GM21619 (cell line): Measurements from ENCODE around the gene AKR1B1.

ENCODE experiments used
- ATAC-seq: cut with Tn5 transposase; IDR thresholded peaks from one replicate; pipeline ENCODE4 v1.9.1; 2021; ENCODE audit not compliant: unreplicated experiment

The AKR1B1 gene

GRCh38 chr7:134420424-134421125 lies 38.3 kb downstream of the AKR1B1 start:
- ATAC-seq: no peak

- ATAC-seq: no peak
Observed at GRCh38 chr7:134419875-134420274, 39.0 kb downstream of the AKR1B1 start.

DNA sequence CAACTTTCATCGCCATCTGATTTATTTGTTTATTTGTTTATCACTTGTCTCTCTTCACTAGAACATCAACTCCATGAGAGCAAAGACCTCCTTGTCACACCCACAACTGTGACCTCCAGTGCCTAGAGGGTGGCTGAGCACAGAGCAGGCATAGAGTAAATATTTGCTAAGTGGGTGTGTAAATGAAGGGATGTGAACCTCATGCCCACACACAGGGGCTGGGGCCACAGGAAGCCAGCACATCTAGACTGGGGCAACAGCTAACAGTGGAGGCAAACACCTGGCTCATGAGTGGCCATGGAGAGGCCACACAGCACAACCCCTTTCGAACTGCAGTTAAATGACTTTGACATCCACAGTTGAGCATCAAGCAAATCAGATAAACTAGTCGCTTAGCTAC lies 39.8 kb downstream of the AKR1B1 start:
- ATAC-seq: no peak

DNA sequence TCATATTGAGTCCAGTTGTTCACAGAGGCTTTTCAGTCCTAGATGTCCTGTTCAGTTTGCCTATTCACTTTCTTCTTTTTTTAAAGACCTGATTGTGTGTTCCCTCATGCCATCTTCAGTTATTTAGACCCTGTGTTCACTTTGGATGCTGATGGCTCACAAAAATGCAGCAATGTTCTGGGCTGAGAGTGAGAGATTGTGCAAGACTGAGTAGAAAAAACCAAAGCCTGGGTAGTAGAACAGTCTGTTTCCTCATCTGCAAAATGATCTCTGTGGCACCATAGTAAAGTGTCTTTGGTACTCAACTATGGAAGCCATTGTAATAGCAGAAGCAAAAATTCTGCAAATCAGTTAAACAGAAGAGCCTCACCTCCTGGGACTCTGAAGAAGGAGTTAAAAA lies 43.2 kb downstream of the AKR1B1 start:
- no peak for ATAC-seq

DNA sequence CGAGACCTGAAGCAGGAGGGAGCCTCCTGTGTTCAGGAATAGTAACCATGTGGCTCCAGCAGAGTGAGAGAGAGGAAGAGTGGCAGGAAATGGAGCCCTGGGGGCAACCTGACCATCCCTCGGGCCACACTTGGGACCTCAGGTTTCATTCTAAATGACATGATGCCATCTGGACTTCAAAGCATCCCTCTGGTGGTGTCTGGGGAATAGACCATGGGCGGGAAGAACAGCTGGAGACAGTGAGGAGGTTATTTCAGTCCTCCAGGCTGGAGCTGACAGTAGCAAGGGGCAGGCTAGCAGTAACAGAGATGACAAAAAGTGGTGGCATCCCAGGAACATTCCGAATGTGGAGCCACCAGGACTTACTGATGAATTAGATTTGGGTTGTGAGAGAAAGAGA lies 44.8 kb downstream of the AKR1B1 start:
- ATAC-seq: no peak

- no peak for ATAC-seq
Observed at GRCh38 chr7:134407311-134407710, 51.6 kb downstream of the AKR1B1 start.

DNA sequence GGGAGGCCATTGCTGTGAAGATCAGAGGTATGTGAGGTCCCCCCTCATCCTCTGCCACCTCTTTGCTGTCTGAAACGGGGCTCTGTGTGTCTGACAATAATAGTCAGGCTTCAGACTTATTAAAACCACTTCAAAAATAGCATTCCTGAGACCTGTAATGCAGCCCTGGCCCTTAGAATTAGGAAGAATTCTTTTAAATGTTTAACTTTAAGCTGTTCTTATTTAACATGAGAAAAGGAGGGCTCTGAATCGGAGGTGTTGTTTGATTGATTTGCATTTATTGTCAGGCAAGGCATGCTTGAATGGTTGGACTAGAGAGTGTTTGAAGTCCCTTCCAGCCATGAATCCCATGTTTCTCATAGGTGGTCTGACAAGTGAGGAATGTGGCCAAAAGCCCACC lies 52.5 kb downstream of the AKR1B1 start:
- no peak for ATAC-seq

DNA sequence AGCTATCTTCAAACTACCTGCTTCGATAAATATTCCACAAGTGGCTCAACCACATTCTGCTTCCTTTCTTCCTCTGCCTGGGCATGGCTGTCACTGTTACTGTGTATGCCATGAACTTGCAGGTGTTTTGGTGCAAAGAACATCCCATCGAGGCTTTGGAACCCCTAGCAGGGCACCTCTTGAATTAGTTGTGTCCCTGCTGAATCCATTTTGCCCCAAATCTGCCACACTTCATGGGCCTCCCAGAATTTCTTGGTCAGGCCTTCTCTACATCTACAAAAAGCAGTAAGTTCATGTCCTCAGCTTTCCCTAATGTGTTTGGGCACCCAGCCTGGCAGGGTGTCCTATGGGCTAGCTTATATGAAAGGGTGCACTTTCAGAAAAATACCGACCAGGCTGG lies 53.6 kb downstream of the AKR1B1 start:
- no peak for ATAC-seq

- ATAC-seq: no peak
Observed at GRCh38 chr7:134403062-134403461, 55.8 kb downstream of the AKR1B1 start.

DNA sequence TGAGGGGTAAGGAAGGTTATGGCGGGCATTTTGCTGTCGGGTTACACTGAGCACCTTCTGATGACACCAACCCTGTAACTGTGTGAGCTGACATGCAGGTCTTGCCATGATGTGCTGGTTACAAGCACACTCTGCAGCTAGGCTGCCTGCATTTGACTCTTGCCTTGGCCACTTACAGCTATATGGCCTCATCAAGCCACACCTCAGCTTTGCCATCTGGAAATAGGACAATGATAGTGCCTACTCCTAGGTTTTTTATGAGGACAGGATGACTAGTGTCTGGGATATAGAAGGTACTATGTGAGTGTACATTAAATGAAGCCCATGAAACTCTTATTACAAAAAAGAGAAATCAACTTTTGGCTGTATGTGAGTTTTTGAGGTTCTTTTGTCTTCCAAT lies 58.0 kb downstream of the AKR1B1 start:
- no peak for ATAC-seq

DNA sequence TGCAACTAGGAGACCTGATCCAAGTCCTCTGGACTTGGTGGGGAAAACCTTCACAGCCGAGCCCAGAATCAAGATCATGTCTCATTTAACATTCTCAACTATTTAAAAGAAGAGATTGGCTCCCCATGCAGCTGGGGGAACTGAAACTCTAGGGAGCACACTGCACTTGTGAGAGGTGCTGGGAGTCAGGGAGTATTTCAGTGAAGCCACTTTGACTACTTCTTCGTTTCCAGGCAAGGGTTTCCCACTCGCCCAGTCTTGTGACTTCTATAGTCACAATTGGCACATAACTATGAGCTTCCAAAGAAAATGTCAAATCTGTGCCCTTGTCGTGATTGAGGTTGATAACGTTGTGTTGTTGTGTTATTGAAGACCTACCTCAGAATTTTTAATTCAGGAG lies 62.9 kb downstream of the AKR1B1 start:
- no peak for ATAC-seq

- no peak for ATAC-seq
Observed at GRCh38 chr7:134395604-134396003, 63.3 kb downstream of the AKR1B1 start.

GRCh38 chr7:134394056-134394455 lies 64.8 kb downstream of the AKR1B1 start:
- no peak for ATAC-seq
